GM08714 (cell line): ENCODE data around the gene LRRC1.

Experiments used
- H3K4me3 ChIP-seq: fragments of 200-500 bp; sonication (Bioruptor generic); 2 replicates; pipeline ENCODE4 v1.5.1; 2014; ENCODE audit warnings: mild to moderate bottlenecking, low read length, inconsistent platforms
- ZNF274 ChIP-seq: IDR thresholded peaks from 2 replicates; pipeline ENCODE4 v1.6.1; 2012; ENCODE audit warnings: mild to moderate bottlenecking, low read depth, low read length

Gene LRRC1

GRCh38 chr6:53833155-53833554, 38.4 kb downstream of the LRRC1 start:
- H3K4me3 ChIP-seq = no peak overlapping the region
- no peak for TF ChIP-seq ZNF274

- H3K4me3 ChIP-seq = no peak overlapping the region
- TF ChIP-seq ZNF274 = no peak
These were observed 39.3 kb downstream of the LRRC1 start for GRCh38 chr6:53834132-53834531.

GRCh38 chr6:53837865-53838769, 43.3 kb downstream of the LRRC1 start:
- H3K4me3 ChIP-seq = no peak overlapping the region
- TF ChIP-seq ZNF274 = no peak

- H3K4me3 ChIP-seq = no peak overlapping the region
- no peak for TF ChIP-seq ZNF274
These were observed 45.2 kb downstream of the LRRC1 start for GRCh38 chr6:53840027-53840426.

GRCh38 chr6:53845280-53846195, 50.7 kb downstream of the LRRC1 start:
- no peak for TF ChIP-seq ZNF274
- H3K4me3 ChIP-seq = no peak overlapping the region

GRCh38 chr6:53846250-53846649, 51.4 kb downstream of the LRRC1 start:
- no peak overlapping the region for H3K4me3 ChIP-seq
- no peak for TF ChIP-seq ZNF274

- H3K4me3 ChIP-seq = no peak overlapping the region
- no peak for TF ChIP-seq ZNF274
These were observed 53.0 kb downstream of the LRRC1 start for GRCh38 chr6:53847796-53848314.

GRCh38 chr6:53850527-53850926, 55.7 kb downstream of the LRRC1 start:
- H3K4me3 ChIP-seq = no peak overlapping the region
- no peak for TF ChIP-seq ZNF274

- TF ChIP-seq ZNF274 = no peak
These were observed 56.8 kb downstream of the LRRC1 start for GRCh38 chr6:53851561-53851960.

GRCh38 chr6:53852805-53853204, 58.0 kb downstream of the LRRC1 start:
- no peak for TF ChIP-seq ZNF274
- H3K4me3 ChIP-seq = no peak overlapping the region

More at GRCh38 chr6:53851561-53851960, 56.8 kb downstream of the LRRC1 start:
- no peak overlapping the region for H3K4me3 ChIP-seq

GRCh38 chr6:53854843-53855567, 60.2 kb downstream of the LRRC1 start:
- no peak overlapping the region; the same call in 1 of the 2 replicates for H3K4me3 ChIP-seq
- TF ChIP-seq ZNF274 = no peak

- no peak for TF ChIP-seq ZNF274
- no peak overlapping the region for H3K4me3 ChIP-seq
These were observed 61.1 kb downstream of the LRRC1 start for GRCh38 chr6:53855940-53856339.

GRCh38 chr6:53857318-53858094, 62.7 kb downstream of the LRRC1 start:
- no peak for TF ChIP-seq ZNF274
- H3K4me3 ChIP-seq = no peak overlapping the region
